Type B pancreatic cell (in vitro differentiated cells): ENCODE results near the gene PLXNB1. TPM values are rescaled to one million over a fixed set of nuclear protein-coding genes. Genes with fewer than 3 reads are reported as not detected.
A peak's percentile ranks its signal among the peaks of the same experiment; 100 is the strongest.

Experiments
- DNase-seq: peaks from one replicate; pipeline ENCODE4 v3.0.0; 2021; ENCODE audit warnings: mixed read lengths; ENCODE audit not compliant: unreplicated experiment; ENCODE audit errors: extremely low spot score
- H3K27ac Mint-ChIP-seq: 2 replicates; pipeline ENCODE4 v1.8.0; 2021; ENCODE audit warnings: mild to moderate bottlenecking, mixed read lengths
- H3K27me3 Mint-ChIP-seq: 2 replicates; pipeline ENCODE4 v1.8.0; 2021; ENCODE audit warnings: mixed read lengths
- H3K36me3 Mint-ChIP-seq: 2 replicates; pipeline ENCODE4 v1.8.0; 2021; ENCODE audit warnings: mixed read lengths
- H3K4me1 Mint-ChIP-seq: one replicate; pipeline ENCODE4 v1.8.0; 2021; ENCODE audit warnings: mixed read lengths; ENCODE audit not compliant: unreplicated experiment
- H3K4me3 Mint-ChIP-seq: 2 replicates; pipeline ENCODE4 v1.8.0; 2021; ENCODE audit warnings: mild to moderate bottlenecking, mixed read lengths
- H3K9me3 Mint-ChIP-seq: 2 replicates; pipeline ENCODE4 v1.8.0; 2021; ENCODE audit warnings: mixed read lengths
- CTCF ChIP-seq: fragments of 200-600 bp; sonication (generic); conservative IDR thresholded peaks from 2 replicates; pipeline ENCODE4 v1.5.0; 2021; ENCODE audit warnings: antibody characterized with exemption, mild to moderate bottlenecking
- total RNA-seq: library from RNA; stranded (reverse); gene quantifications from 2 replicates; pipeline ENCODE4 v1.2.1, GENCODE V29; 2021; ENCODE audit warnings: low replicate concordance

Gene PLXNB1
- total RNA-seq, 1 donor from 2014 or later: 212 TPM

GRCh38 chr3:48446043-48446424 is 16.1 kb upstream of the PLXNB1 start:
- TF ChIP-seq CTCF: no peak
- Mint-ChIP-seq H3K27me3 (no peaks in the 10 kb centered on the region), H3K4me1 (peaks cover 25% of the 10 kb centered on the region), H3K36me3 (peaks cover 3% of the 10 kb centered on the region), H3K9me3 (no peaks in the 10 kb centered on the region), H3K4me3 (peak overlapping the region; percentile 92), H3K27ac (peak overlapping the region; percentile 93)
- DNase-seq: no peak

DNA sequence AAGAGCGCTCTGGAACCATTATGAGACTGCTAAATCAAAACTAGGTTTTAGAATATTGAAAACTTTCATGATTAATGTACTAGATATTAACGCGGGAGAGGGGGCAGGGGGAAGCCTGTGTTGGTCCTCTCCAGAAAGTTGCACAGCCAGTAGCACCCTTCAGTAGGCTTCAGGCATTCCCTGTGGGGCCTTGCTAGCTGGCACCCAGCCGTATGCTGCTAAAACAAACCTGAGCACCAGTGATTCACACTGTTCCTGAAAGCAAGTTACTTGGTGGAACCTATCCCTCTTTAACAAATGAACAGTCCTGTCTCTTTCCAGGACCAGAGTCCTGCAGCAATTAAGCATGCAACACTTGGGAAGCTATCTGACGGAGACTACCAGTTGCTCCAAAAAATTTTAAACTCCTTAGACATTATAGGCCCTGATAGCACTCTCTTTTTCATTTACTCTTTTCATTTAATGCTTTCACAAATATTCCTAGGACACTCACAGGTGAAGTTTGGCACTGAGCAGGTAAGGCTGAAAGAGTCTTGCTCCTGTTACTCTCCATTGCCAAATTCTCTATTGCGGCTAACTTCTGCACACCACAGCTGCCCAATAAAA is 15.5 kb upstream of the PLXNB1 start:
- Mint-ChIP-seq H3K9me3 (no peaks in the 10 kb centered on the region), H3K27ac (peak overlapping the region; percentile 93), H3K4me1 (peaks cover 25% of the 10 kb centered on the region), H3K4me3 (peak overlapping the region; percentile 92), H3K36me3 (peaks cover 3% of the 10 kb centered on the region), H3K27me3 (no peaks in the 10 kb centered on the region)
- DNase-seq: no peak
- no peak for TF ChIP-seq CTCF

- H3K4me1 Mint-ChIP-seq: peaks cover 25% of the 10 kb centered on the region
- DNase-seq: no peak
- no peaks in the 10 kb centered on the region for H3K9me3 Mint-ChIP-seq
- H3K4me3 Mint-ChIP-seq: peak overlapping the region; percentile 98
- peaks cover 3% of the 10 kb centered on the region for H3K36me3 Mint-ChIP-seq
- peak overlapping the region; percentile 95 for H3K27ac Mint-ChIP-seq
- no peaks in the 10 kb centered on the region for H3K27me3 Mint-ChIP-seq
- TF ChIP-seq CTCF: no peak
Observed at GRCh38 chr3:48441940-48442339, 12.1 kb upstream of the PLXNB1 start.

GRCh38 chr3:48440590-48440958 is 10.7 kb upstream of the PLXNB1 start:
- Mint-ChIP-seq H3K27me3 (no peaks in the 10 kb centered on the region), H3K4me1 (peaks cover 16% of the 10 kb centered on the region), H3K9me3 (no peaks in the 10 kb centered on the region), H3K27ac (peak overlapping the region; percentile 95), H3K4me3 (peak overlapping the region; percentile 98), H3K36me3 (no peaks in the 10 kb centered on the region)
- no peak for DNase-seq
- no peak for TF ChIP-seq CTCF

GRCh38 chr3:48439820-48440589 is 10.1 kb upstream of the PLXNB1 start, which contains the start of the genes CCDC51 and TMA7:
Gene CCDC51, minus strand, starts transcription at chr3:48440119. Its CDS starts 4,991 bp downstream, at chr3:48435128.
Gene TMA7, plus strand, starts transcription at chr3:48440257. Its CDS starts 40 bp downstream, at chr3:48440297.
- no peak for TF ChIP-seq CTCF
- H3K9me3 Mint-ChIP-seq: no peaks in the 10 kb centered on the region
- no peaks in the 10 kb centered on the region for H3K27me3 Mint-ChIP-seq
- peak; percentile 97 for DNase-seq
- H3K4me1 Mint-ChIP-seq: peaks cover 14% of the 10 kb centered on the region
- peak within 1 kb of the TSS; percentile 98 for H3K4me3 Mint-ChIP-seq
- H3K36me3 Mint-ChIP-seq: no peaks in the 10 kb centered on the region
- H3K27ac Mint-ChIP-seq: peak within 1 kb of the TSS; percentile 95
